ENCODE data around the gene GALNTL6. TPM values are rescaled to one million over a fixed set of nuclear protein-coding genes. Genes with fewer than 3 reads are reported as not detected.

GALNTL6 gene
- total and polyA plus RNA-seq, 2 of the 4 experiments (the other 2 are of a cell fraction) = under 0.01 TPM; not detected in 1

DNA sequence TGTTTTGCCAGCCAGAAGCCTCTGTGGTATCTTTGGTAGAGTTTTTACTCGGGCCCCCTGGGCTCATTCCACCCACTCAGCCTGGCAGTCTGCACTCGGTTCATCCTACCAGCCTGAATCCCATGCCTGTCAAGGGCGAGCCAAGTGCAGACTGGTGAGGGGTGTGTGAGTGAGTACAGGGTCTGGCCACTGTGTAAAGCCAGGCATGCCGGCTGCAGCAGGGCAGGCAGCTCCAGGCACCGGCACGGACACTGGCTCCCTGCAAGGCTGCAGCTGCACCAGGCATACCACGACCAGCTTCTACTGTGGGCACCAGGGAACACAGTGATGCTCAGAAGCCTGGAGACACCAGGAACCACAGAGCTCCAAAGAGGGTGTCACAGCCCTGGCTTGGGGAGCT lies 1161.4 kb downstream of the GALNTL6 start:
- no peak for DNase-seq
- in situ Hi-C loops (cut with MboI; ENCODE audit: low sequenced_read_pairs) (no loop called here), intact Hi-C loops (cut with micrococcal nuclease) (no loop called here), dilution Hi-C loops (cut with HindIII; ENCODE audit: low sequenced_read_pairs, unreplicated experiment) (no loop called here)
- Histone ChIP-seq H2BK20ac (ENCODE audit: low read depth, low read length) (no peak overlapping the region), H3K27me3 (ENCODE audit: control insufficient read depth, insufficient read depth, low read length) (peaks cover 14% of the 10 kb centered on the region), H4K5ac (ENCODE audit: low read depth, low read length) (no peak overlapping the region), H3K4me1 (ENCODE audit: control insufficient read depth, insufficient read depth, low read length) (no peaks in the 10 kb centered on the region), H3K27ac (ENCODE audit: insufficient read depth, low read length) (no peak overlapping the region), H4K8ac (ENCODE audit: low read depth in 2 of 2, low read length in 2 of 2) (no peak overlapping the region), H3K4me3 (ENCODE audit: insufficient read depth, low read depth, low read length) (no peak overlapping the region), H2AFZ (replicated peaks; ENCODE audit: low read length, poor library complexity) (no peak overlapping the region), H3K4ac (ENCODE audit: low read depth, low read length) (no peak overlapping the region), H2BK15ac (ENCODE audit: low read depth, low read length) (no peak overlapping the region), H2BK120ac (ENCODE audit: low read depth, low read length) (no peak overlapping the region), H2BK5ac (ENCODE audit: low read depth, low read length, poor library complexity, severe bottlenecking) (no peak overlapping the region), H3K36me3 (ENCODE audit: control insufficient read depth, insufficient read depth, low read length) (no peaks in the 10 kb centered on the region), H2AK5ac (ENCODE audit: low read depth, low read length) (no peak overlapping the region), H3K79me1 (ENCODE audit: low read depth in 1 of 2, low read length in 2 of 2) (no peaks in the 10 kb centered on the region), H3K9me1 (ENCODE audit: insufficient read depth, low read length) (no peaks in the 10 kb centered on the region), H4K20me1 (ENCODE audit: insufficient read depth, low read length) (no peaks in the 10 kb centered on the region), H3K18ac (ENCODE audit: low read depth, low read length) (no peak overlapping the region), H3K14ac (replicated peaks; ENCODE audit: low read depth, low read length) (no peak overlapping the region), H3K56ac (ENCODE audit: extremely low read depth, insufficient read depth, low read length) (no peak overlapping the region), H4K91ac (ENCODE audit: insufficient read depth, low read depth, low read length) (no peak overlapping the region), H2AK9ac (replicated peaks; ENCODE audit: low read depth, low read length, poor library complexity) (no peak overlapping the region), H3K4me2 (ENCODE audit: low read depth, low read length) (no peak overlapping the region), H3K9ac (ENCODE audit: low read depth, low read length) (no peak overlapping the region), H3K9me3 (ENCODE audit: control insufficient read depth, insufficient read depth, low read length) (peaks cover 3% of the 10 kb centered on the region), H3K23ac (ENCODE audit: low read depth, low read length) (no peak overlapping the region)
- CTCF ChIA-PET = no interaction called here
- 82% methylated on average over 3 of the region's 7 CpGs; no CpG with 5 or more reads in 1 of the 2 experiments for WGBS, 2 experiments (ENCODE audit: extremely low coverage in 2 of 2, insufficient read length in 1 of 2)
- BruUV-seq (replicated peaks) = no TSS peak
- POLR2A ChIA-PET (ENCODE audit: unreplicated experiment) = no interaction called here
- ATAC-seq (ENCODE audit: low read depth) = no peak
- TF ChIP-seq, protein P1, sequence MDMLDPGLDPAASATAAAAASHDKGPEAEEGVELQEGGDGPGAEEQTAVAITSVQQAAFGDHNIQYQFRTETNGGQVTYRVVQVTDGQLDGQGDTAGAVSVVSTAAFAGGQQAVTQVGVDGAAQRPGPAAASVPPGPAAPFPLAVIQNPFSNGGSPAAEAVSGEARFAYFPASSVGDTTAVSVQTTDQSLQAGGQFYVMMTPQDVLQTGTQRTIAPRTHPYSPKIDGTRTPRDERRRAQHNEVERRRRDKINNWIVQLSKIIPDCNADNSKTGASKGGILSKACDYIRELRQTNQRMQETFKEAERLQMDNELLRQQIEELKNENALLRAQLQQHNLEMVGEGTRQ (IDR thresholded peaks at IDR 0.05; ENCODE audit: low read depth, low read length) = no peak
- TF ChIP-seq RFX5 (IDR thresholded peaks at IDR 0.05; ENCODE audit: low read depth, low read length) (no peak), NFE2L2 (IDR thresholded peaks at IDR 0.05; ENCODE audit: low read depth, low read length) (no peak), FOS (IDR thresholded peaks at IDR 0.05; ENCODE audit: low read depth, low read length) (no peak), SMC3 (IDR thresholded peaks at IDR 0.05; ENCODE audit: low read depth, low read length) (no peak), RCOR1 (IDR thresholded peaks at IDR 0.05; ENCODE audit: insufficient replicate concordance, low read length) (no peak)
